Uterus (tissue), 2 donors: ENCODE data around the gene ERGIC1.

Experiments used
- POLR2A ChIP-seq, 2 donors: fragments of 450-650 bp; IDR thresholded peaks; one replicate each; pipeline ENCODE4 v1.6.1; 2016; ENCODE audit warnings: antibody characterized with exemption in 2 of 2, mild to moderate bottlenecking in 1 of 2, moderate library complexity in 1 of 2
- TF ChIP-seq, protein P1 (sequence below), 4 experiments: fragments of 200-600 bp in 2 of 4; fragments of 450-650 bp in 2 of 4; sonication (generic) in 2 of 4; IDR thresholded peaks; one replicate each; pipeline ENCODE4 v1.5.1; 2016 to 2019; ENCODE audit warnings: antibody characterized with exemption in 4 of 4, mild to moderate bottlenecking in 2 of 4, moderate library complexity in 1 of 4

DNA sequence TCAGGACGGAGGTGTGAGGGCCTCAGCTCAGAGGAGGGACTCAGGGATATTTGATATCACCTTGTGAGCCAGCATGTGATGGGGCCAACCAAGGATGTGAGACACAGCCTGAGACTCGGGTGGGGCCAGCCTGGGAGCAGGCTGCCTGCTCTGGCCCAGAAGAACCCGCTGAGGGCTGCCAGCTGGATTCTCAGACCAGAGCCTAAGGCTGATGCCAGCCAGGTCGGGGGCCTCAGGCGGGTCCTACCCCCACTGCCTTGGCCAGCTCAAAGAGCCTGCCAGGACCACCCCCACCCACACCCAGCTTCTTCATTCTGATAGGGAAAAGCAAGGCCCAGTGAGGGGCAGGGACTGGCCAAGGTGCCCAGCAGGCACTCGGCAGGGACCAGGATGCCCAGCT is 42.8 kb upstream of the ERGIC1 start:
- TF ChIP-seq, protein P1, sequence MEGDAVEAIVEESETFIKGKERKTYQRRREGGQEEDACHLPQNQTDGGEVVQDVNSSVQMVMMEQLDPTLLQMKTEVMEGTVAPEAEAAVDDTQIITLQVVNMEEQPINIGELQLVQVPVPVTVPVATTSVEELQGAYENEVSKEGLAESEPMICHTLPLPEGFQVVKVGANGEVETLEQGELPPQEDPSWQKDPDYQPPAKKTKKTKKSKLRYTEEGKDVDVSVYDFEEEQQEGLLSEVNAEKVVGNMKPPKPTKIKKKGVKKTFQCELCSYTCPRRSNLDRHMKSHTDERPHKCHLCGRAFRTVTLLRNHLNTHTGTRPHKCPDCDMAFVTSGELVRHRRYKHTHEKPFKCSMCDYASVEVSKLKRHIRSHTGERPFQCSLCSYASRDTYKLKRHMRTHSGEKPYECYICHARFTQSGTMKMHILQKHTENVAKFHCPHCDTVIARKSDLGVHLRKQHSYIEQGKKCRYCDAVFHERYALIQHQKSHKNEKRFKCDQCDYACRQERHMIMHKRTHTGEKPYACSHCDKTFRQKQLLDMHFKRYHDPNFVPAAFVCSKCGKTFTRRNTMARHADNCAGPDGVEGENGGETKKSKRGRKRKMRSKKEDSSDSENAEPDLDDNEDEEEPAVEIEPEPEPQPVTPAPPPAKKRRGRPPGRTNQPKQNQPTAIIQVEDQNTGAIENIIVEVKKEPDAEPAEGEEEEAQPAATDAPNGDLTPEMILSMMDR (IDR thresholded peaks at IDR 0.05) = no peak
- no peak for TF ChIP-seq POLR2A (IDR thresholded peaks at IDR 0.05)
